DOHH2 (cell line): ENCODE data around the gene SENP8.
"Not testable (repeated sequence)": the region's sequence is repeated elsewhere in the genome, so short reads cannot be mapped to it uniquely, and the experiment has no call there.

Experiments
- H3F3A ChIP-seq: fragments of 200-600 bp; sonication (generic), shearing (Covaris generic); 2 replicates; pipeline ENCODE4 v1.6.0; 2016; ENCODE audit warnings: antibody characterized with exemption, mild to moderate bottlenecking; ENCODE audit not compliant: control insufficient read depth, insufficient read depth
- H3K27ac ChIP-seq: fragments of 200-600 bp; sonication (generic); 2 replicates; pipeline ENCODE4 v1.5.1; 2014; ENCODE audit warnings: low read depth, mild to moderate bottlenecking, low read length, moderate library complexity
- H3K27me3 ChIP-seq: fragments of 200-600 bp; sonication (generic); 2 replicates; pipeline ENCODE4 v1.6.1; 2014; ENCODE audit warnings: mild to moderate bottlenecking, low read length, mixed read lengths; ENCODE audit not compliant: control insufficient read depth
- H3K36me3 ChIP-seq: fragments of 200-600 bp; sonication (generic); 2 replicates; pipeline ENCODE4 v1.6.1; 2014; ENCODE audit warnings: mild to moderate bottlenecking, low read length, moderate library complexity, mixed read lengths; ENCODE audit not compliant: control insufficient read depth
- H3K4me1 ChIP-seq: fragments of 200-600 bp; sonication (generic); 2 replicates; pipeline ENCODE4 v1.6.1; 2014; ENCODE audit warnings: mild to moderate bottlenecking, low read length, mixed read lengths; ENCODE audit not compliant: control insufficient read depth
- H3K4me2 ChIP-seq: fragments of 200-600 bp; sonication (generic); 2 replicates; pipeline ENCODE4 v1.6.0; 2014; ENCODE audit warnings: mild to moderate bottlenecking, low read length, moderate library complexity
- H3K4me3 ChIP-seq: fragments of 200-600 bp; sonication (generic); 2 replicates; pipeline ENCODE4 v1.5.1; 2014; ENCODE audit warnings: mild to moderate bottlenecking, low read length, mixed read lengths
- H3K79me2 ChIP-seq: fragments of 200-600 bp; sonication (generic); 2 replicates; pipeline ENCODE4 v1.6.1; 2014; ENCODE audit warnings: mild to moderate bottlenecking, low read length, mixed read lengths; ENCODE audit not compliant: control insufficient read depth
- H3K9me2 ChIP-seq: fragments of 200-600 bp; sonication (generic); replicated peaks from 2 replicates; pipeline ENCODE4 v1.6.1; 2014; ENCODE audit warnings: mild to moderate bottlenecking, low read length, mixed read lengths; ENCODE audit not compliant: control insufficient read depth
- H3K9me3 ChIP-seq: fragments of 200-600 bp; sonication (generic); 2 replicates; pipeline ENCODE4 v1.6.1; 2014; ENCODE audit warnings: antibody characterized with exemption, low read length, mixed read lengths; ENCODE audit not compliant: control insufficient read depth, insufficient read depth
- H4K20me1 ChIP-seq: fragments of 200-600 bp; sonication (generic); 2 replicates; pipeline ENCODE4 v1.6.0; 2014; ENCODE audit warnings: low read depth, mild to moderate bottlenecking, antibody characterized with exemption, low read length, moderate library complexity; ENCODE audit not compliant: control insufficient read depth, insufficient read depth
- CTCF ChIP-seq: fragments of 200-600 bp; sonication (generic); IDR thresholded peaks from one replicate; pipeline ENCODE4 v1.5.1; 2014; ENCODE audit warnings: antibody characterized with exemption, mild to moderate bottlenecking, low read depth, low read length; ENCODE audit not compliant: poor library complexity, severe bottlenecking
- EZH2phosphoT487 ChIP-seq: fragments of 200-600 bp; sonication (generic); IDR thresholded peaks from 2 replicates; pipeline ENCODE4 v1.6.1; 2017; ENCODE audit warnings: borderline replicate concordance, mild to moderate bottlenecking, antibody characterized with exemption, low read length, moderate library complexity, mixed read lengths

SENP8 gene

DNA sequence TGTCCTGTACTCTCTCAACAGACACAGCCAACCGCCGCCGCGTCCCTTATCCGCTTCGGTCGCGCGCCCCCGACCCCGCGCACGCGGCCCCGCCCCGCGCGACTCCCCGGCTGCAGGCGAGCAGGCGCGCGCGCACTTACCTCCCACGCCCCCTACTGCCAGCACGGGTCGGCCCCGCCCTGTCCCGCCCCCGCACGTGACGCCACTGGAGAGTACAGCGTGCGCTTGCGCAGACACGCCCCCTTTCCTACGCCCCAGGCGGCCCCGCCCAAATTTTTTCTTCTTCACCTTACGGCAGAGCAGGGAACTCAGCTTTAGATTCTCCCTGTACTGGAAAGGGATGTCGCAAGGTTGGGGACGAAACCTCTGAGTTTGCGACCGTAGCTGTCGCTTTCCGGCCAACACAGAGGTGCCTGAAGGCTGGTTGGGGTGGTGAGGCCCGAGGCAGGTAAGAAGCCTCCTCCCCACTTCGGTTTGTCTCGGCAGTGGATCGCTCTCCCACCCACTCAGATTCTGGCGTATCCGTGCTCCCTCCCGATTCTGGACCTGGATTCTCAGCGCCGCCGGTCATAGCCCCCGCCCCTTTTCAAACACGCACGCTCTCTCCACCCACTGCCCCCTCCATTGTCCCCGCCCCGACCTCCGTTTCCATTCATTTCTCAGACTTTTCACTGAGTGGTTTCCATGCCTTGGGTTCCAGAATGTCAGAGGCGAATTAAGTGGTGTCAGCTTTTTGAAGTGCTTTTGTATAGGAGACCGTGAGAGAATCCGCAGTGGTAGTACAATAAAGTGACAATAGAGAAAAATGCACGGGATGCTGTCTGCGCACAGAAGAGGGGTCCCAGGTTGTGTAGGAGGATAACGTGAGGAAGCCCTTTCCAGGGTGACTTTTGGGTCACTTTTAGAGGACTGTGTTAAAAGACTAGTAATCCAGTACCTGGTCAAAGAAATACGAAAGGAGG, at the start of gene SENP8, which contains the start of gene MYO9A:
Gene SENP8, plus strand, starts transcription at position 387 of the 962 bp plus-strand sequence. CDS start 21,221 bp downstream, outside the sequence.
Gene MYO9A, minus strand, starts transcription at position 134 of the 962 bp plus-strand sequence. CDS start 71,587 bp downstream, outside the sequence.
- Histone ChIP-seq H3F3A (no peaks in the 10 kb centered on the region), H3K36me3 (peaks cover 25% of the 10 kb centered on the region), H3K79me2 (peaks cover 59% of the 10 kb centered on the region), H3K4me3 (peak within 1 kb of the TSS; percentile 86), H3K27ac (peak within 1 kb of the TSS; percentile 81), H3K9me2 (no peaks in the 10 kb centered on the region), H3K9me3 (no peaks in the 10 kb centered on the region), H3K4me1 (peaks cover 39% of the 10 kb centered on the region), H4K20me1 (0 out of 2 replicates have a peak, but pooled peaks cover 3% of the 10 kb centered on the region), H3K4me2 (peak within 1 kb of the TSS; percentile 98), H3K27me3 (no peaks in the 10 kb centered on the region)
- TF ChIP-seq CTCF (peak; percentile 12), EZH2phosphoT487 (no peak)

DNA sequence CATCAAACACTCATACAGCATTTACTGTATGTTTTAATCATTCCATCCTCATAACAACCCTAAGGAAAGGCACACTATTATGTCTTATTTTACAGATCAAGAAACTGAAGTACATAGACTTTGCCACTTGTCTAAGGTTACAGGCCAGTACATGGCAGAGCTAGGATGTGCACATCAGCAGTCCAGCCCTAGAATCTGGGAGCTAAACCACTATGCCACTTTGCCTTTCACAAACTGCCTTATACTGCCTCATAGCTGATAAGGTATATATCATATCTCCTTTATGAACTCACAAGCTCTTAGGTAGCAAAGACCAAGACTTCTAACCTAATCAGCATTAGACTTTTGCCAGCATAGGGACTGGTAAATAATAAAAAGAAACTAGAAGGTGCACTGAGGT, 49.3 kb upstream of the SENP8 start:
- H3K27me3 ChIP-seq: no peaks in the 10 kb centered on the region
- H3K79me2 ChIP-seq: peaks cover 89% of the 10 kb centered on the region
- TF ChIP-seq CTCF (no peak), EZH2phosphoT487 (no peak)
- H3K9me3 ChIP-seq: no peaks in the 10 kb centered on the region
- peaks cover 15% of the 10 kb centered on the region for H3K36me3 ChIP-seq
- peak overlapping the region; percentile 98 for H3K27ac ChIP-seq
- peaks cover 30% of the 10 kb centered on the region for H3F3A ChIP-seq
- H3K4me1 ChIP-seq: peaks cover 82% of the 10 kb centered on the region
- no peaks in the 10 kb centered on the region for H4K20me1 ChIP-seq
- H3K4me2 ChIP-seq: peak overlapping the region; percentile 68
- H3K9me2 ChIP-seq: no peaks in the 10 kb centered on the region
- H3K4me3 ChIP-seq: peak overlapping the region; percentile 32; the same call in 1 of the 2 replicates

- Histone ChIP-seq H3K9me3 (no peaks in the 10 kb centered on the region), H3F3A (peaks cover 43% of the 10 kb centered on the region), H3K79me2 (peaks cover 90% of the 10 kb centered on the region), H3K4me3 (peak overlapping the region; percentile 68), H3K27ac (peak overlapping the region; percentile 98), H3K36me3 (peaks cover 8% of the 10 kb centered on the region; the same call in 1 of the 2 replicates), H3K4me2 (peak overlapping the region; percentile 68), H4K20me1 (no peaks in the 10 kb centered on the region), H3K4me1 (peaks cover 86% of the 10 kb centered on the region), H3K9me2 (no peaks in the 10 kb centered on the region), H3K27me3 (no peaks in the 10 kb centered on the region)
- no peak for TF ChIP-seq CTCF
- no peak for TF ChIP-seq EZH2phosphoT487
These were observed 47.3 kb upstream of the SENP8 start for GRCh38 chr15:72070817-72071447.

DNA sequence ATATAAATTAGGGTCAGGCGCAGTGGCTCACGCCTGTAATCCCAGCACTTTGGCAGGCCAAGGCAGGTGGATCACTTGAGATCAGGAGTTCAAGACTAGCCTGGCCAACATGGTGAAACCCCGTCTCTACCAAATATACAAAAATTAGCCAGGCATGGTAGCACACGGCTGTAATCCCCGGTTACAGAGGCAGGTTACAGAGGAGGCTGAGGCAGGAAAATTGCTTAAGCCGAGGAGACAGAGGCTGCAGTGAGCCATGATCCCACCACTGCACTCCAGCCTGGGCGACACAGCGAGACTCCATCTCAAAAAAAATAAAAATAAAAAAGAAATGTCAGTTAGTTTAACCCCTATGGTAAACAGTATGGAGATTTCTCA, 46.8 kb upstream of the SENP8 start:
- H4K20me1 ChIP-seq, H3K36me3 ChIP-seq, H3K9me3 ChIP-seq, H3K27me3 ChIP-seq, H3K9me2 ChIP-seq: not testable (repeated sequence)
- Histone ChIP-seq H3F3A (peaks cover 43% of the 10 kb centered on the region), H3K79me2 (peaks cover 90% of the 10 kb centered on the region), H3K4me2 (peak overlapping the region; percentile 68), H3K27ac (peak overlapping the region; percentile 98), H3K4me1 (peaks cover 89% of the 10 kb centered on the region), H3K4me3 (peak overlapping the region; percentile 68)
